ENCODE results near the gene DNAJA4. TPM values are rescaled to one million over a fixed set of nuclear protein-coding genes. Genes with fewer than 3 reads are reported as not detected.

DNAJA4 gene
- total RNA-seq, 1 donor from 2014 or later, result 26.5 TPM

DNA sequence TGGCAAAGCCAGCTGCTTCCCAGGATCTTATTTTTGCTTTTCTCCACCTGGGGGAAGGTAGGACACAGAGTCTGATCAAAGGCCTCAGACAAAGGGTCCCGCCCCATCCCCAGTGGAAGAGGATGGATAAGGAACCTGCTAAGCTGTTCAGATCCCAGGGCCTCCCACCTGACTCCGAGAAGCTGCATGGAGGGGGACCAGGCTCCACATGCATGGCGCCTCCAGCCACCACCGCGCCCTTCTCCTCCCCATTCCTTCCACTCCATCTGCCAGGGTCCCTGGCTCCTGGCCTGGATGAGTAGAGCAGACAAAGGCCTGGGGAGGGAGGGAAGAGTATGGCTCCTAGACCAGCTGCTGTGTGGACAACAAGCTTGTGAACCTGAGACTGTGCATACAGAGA, 55.8 kb downstream of the DNAJA4 start:
- Histone ChIP-seq H3K27ac (no peak overlapping the region), H3K4me1 (no peaks in the 10 kb centered on the region), H3K9me3 (no peaks in the 10 kb centered on the region), H3K27me3 (no peaks in the 10 kb centered on the region), H3K36me3 (no peaks in the 10 kb centered on the region), H3K4me3 (no peak overlapping the region)
- intact Hi-C loops (cut with DNase I), result no loop called here
- TF ChIP-seq, protein P1, sequence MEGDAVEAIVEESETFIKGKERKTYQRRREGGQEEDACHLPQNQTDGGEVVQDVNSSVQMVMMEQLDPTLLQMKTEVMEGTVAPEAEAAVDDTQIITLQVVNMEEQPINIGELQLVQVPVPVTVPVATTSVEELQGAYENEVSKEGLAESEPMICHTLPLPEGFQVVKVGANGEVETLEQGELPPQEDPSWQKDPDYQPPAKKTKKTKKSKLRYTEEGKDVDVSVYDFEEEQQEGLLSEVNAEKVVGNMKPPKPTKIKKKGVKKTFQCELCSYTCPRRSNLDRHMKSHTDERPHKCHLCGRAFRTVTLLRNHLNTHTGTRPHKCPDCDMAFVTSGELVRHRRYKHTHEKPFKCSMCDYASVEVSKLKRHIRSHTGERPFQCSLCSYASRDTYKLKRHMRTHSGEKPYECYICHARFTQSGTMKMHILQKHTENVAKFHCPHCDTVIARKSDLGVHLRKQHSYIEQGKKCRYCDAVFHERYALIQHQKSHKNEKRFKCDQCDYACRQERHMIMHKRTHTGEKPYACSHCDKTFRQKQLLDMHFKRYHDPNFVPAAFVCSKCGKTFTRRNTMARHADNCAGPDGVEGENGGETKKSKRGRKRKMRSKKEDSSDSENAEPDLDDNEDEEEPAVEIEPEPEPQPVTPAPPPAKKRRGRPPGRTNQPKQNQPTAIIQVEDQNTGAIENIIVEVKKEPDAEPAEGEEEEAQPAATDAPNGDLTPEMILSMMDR (IDR thresholded peaks at IDR 0.05), result no peak
- no peak for TF ChIP-seq POLR2AphosphoS5 (IDR thresholded peaks at IDR 0.05; ENCODE audit: insufficient read depth in 1 of 2, low read depth in 1 of 2)
- TF ChIP-seq POLR2A (IDR thresholded peaks at IDR 0.05), result no peak
- DNase-seq (ENCODE audit: extremely low spot score in 2 of 2), result no peak

DNA sequence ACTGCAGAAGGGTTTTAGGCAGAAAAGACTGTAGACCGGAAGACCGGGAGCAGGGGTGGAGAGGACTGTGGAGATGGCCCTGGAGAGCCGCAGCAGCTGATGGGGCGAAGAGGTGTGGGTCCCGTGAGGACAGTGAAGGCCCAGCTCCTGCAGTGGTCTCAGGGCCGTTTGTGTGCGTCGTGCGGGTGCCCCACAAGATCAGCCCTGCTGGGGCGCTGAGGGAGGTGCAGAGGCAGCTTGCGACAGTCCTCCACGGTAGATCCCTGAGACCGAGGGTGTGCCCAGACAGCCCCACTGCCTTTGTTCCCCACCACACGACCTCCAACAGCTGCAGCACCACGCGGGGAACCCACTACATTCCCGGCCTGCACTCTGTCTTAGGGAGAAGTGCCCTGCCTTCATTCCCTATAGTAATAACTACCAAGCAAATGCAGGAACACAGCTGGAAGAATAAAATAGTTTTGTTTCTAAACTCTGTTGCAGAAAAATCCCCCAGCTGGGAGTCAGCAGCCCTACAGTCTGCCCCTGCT, 56.7 kb downstream of the DNAJA4 start:
- DNase-seq (ENCODE audit: extremely low spot score in 2 of 2), result no peak
- Histone ChIP-seq H3K9me3 (no peaks in the 10 kb centered on the region), H3K4me3 (no peak overlapping the region), H3K27me3 (no peaks in the 10 kb centered on the region), H3K36me3 (no peaks in the 10 kb centered on the region), H3K27ac (no peak overlapping the region), H3K4me1 (no peaks in the 10 kb centered on the region)
- intact Hi-C loops (cut with DNase I), result no loop called here
- no peak for TF ChIP-seq POLR2A (IDR thresholded peaks at IDR 0.05)
- no peak for TF ChIP-seq POLR2AphosphoS5 (IDR thresholded peaks at IDR 0.05; ENCODE audit: insufficient read depth in 1 of 2, low read depth in 1 of 2)
- TF ChIP-seq, protein P1 (IDR thresholded peaks at IDR 0.05), result no peak

DNA sequence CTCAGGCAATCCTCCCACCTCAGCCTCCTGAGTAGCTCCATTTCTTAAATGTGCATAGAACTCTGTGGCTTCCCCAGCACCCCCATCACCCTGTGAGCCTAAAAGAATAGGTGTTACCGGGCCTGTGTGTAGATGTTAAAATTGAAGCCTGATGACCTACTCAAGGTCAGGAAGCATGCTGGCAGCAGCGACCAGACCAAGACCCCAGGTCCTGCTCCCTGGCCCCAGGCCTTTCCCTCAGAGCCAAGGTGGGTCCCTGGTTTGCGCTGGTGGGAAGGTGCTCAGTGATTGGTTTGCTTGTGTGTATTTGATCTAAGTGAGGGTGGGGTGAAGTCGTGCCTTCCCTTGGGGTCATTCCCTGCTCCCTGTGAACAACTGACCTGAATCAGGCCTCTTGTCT, 57.4 kb downstream of the DNAJA4 start:
- no peaks in the 10 kb centered on the region for H3K27me3 ChIP-seq
- DNase-seq (ENCODE audit: extremely low spot score in 2 of 2), result no peak
- no peak overlapping the region for H3K4me3 ChIP-seq
- no peak overlapping the region for H3K27ac ChIP-seq
- no peaks in the 10 kb centered on the region for H3K36me3 ChIP-seq
- H3K4me1 ChIP-seq, result no peaks in the 10 kb centered on the region
- intact Hi-C loops (cut with DNase I), result no loop called here
- no peak for TF ChIP-seq POLR2A (IDR thresholded peaks at IDR 0.05)
- no peak for TF ChIP-seq POLR2AphosphoS5 (IDR thresholded peaks at IDR 0.05; ENCODE audit: insufficient read depth in 1 of 2, low read depth in 1 of 2)
- TF ChIP-seq, protein P1 (IDR thresholded peaks at IDR 0.05), result no peak
- H3K9me3 ChIP-seq, result no peaks in the 10 kb centered on the region

DNA sequence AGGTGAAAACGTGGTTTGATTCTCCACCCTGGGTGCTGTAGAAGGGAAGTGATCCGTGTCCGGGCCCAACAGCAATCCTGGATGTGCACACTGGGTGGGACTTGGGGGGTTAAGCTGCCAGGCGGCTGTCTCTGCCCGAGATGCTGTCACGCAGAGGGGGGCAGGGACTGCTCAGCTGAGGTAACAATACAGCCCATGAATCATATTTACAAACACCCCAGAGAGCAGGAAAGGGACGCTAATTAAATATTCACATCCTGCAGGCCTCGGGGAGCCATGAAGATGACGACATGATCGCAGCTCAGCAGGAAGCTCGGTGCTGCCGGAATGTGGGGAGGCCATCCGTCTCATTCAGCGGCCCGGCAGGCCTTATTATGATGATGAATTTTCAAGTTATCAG, 57.9 kb downstream of the DNAJA4 start:
- Histone ChIP-seq H3K27ac (no peak overlapping the region), H3K4me1 (no peaks in the 10 kb centered on the region), H3K4me3 (no peak overlapping the region), H3K27me3 (no peaks in the 10 kb centered on the region), H3K9me3 (no peaks in the 10 kb centered on the region), H3K36me3 (no peaks in the 10 kb centered on the region)
- DNase-seq (ENCODE audit: extremely low spot score in 2 of 2), result no peak
- no peak for TF ChIP-seq POLR2AphosphoS5 (IDR thresholded peaks at IDR 0.05; ENCODE audit: insufficient read depth in 1 of 2, low read depth in 1 of 2)
- TF ChIP-seq, protein P1 (IDR thresholded peaks at IDR 0.05), result no peak
- TF ChIP-seq POLR2A (IDR thresholded peaks at IDR 0.05), result no peak
- intact Hi-C loops (cut with DNase I), result no loop called here

DNA sequence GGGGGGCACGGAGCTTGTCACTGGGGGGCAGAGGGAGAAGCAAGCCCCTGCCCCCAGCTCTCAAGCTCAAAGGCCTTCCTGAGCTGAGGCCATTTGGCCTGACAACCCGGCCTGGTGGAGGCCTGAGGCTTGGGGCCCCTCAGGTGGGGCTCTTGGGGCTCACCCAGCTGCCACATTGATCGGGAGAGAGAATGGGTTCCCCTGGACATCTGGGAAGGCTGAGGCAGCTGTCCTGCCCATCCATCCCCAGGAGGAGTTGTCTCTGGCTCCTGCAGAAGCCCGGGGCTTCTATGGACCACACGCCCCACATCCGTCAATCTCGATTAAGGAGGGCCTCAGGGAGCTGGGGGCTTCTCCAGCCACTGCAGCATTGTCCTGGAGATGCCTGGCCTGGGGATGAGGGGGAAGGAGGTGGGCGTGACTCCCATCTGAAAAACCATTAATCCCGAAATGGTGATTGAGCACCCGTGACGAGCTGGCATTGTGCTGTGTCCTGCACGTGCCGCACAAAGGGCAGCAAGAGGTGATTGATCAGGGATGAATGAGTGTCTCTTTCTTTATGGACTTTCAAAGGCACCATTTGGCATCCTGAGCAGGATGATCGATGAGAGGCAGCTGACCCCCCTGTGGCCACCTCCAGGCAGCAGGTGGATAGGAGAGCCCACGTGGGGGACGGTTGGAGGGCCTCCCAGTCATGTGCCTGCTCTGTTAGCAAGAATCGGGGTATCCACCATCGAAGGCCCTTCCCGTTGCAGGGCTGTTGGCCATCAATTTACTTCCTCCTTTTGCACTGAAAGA, 58.6 kb downstream of the DNAJA4 start:
- H3K27ac ChIP-seq, result no peak overlapping the region
- intact Hi-C loops (cut with DNase I), result no loop called here

More for the DNA sequence above, 58.6 kb downstream of the DNAJA4 start:
- no peaks in the 10 kb centered on the region for H3K27me3 ChIP-seq
- DNase-seq (ENCODE audit: extremely low spot score in 2 of 2), result no peak
- TF ChIP-seq POLR2A (IDR thresholded peaks at IDR 0.05), result no peak
- TF ChIP-seq POLR2AphosphoS5 (IDR thresholded peaks at IDR 0.05; ENCODE audit: insufficient read depth in 1 of 2, low read depth in 1 of 2), result no peak
- TF ChIP-seq, protein P1 (IDR thresholded peaks at IDR 0.05), result no peak
- no peaks in the 10 kb centered on the region for H3K9me3 ChIP-seq
- H3K36me3 ChIP-seq, result no peaks in the 10 kb centered on the region
- no peak overlapping the region for H3K4me3 ChIP-seq
- no peaks in the 10 kb centered on the region for H3K4me1 ChIP-seq

All from vagina (tissue), 2 donors.